ENCODE data around the gene EMC6.
A peak's percentile ranks its signal among the peaks of the same experiment; 100 is the strongest.

EMC6 gene

GRCh38 chr17:3660311-3660891 lies 8.2 kb upstream of the EMC6 start:
- DNase-seq (ENCODE audit: low read depth), result peak; percentile 62
- no peak for TF ChIP-seq CTCF (IDR thresholded peaks at IDR 0.05; ENCODE audit: control insufficient read depth, extremely low read depth, insufficient read depth)

GRCh38 chr17:3663102-3664011 lies 5.3 kb upstream of the EMC6 start:
- H3K4me3 ChIP-seq (ENCODE audit: low read depth, low read length), result no peak overlapping the region
- DNase-seq (ENCODE audit: low read depth), result no peak
- TF ChIP-seq CTCF (IDR thresholded peaks at IDR 0.05; ENCODE audit: control insufficient read depth, extremely low read depth, insufficient read depth), result no peak

More at GRCh38 chr17:3660311-3660891, 8.2 kb upstream of the EMC6 start:
- H3K4me3 ChIP-seq (ENCODE audit: low read depth, low read length), result no peak overlapping the region

GRCh38 chr17:3665834-3666233 lies 2.8 kb upstream of the EMC6 start:
- TF ChIP-seq CTCF (IDR thresholded peaks at IDR 0.05; ENCODE audit: control insufficient read depth, extremely low read depth, insufficient read depth), result no peak
- DNase-seq (ENCODE audit: low read depth), result no peak
- H3K4me3 ChIP-seq (ENCODE audit: low read depth, low read length), result peak overlapping the region; percentile 30

DNA sequence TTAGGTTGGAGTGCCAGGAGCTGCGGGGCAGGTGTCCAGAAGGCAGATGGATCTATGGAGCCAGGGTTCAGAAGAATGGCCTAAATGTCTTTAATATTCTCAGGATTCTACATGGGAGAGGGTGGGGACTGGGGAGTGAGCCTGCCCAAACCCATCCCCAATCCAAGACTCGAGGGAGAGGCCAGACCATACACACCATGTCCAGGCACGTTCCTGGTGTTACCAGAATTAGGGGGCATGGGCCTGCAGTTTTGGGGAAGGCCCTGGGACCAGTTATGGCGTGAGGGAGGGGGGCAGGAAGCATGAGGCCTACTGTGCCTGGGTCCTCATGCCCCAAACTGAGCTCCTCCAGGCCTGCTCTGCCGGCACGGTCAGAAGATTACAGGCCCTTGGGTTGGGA lies 2.1 kb upstream of the EMC6 start:
- TF ChIP-seq CTCF (IDR thresholded peaks at IDR 0.05; ENCODE audit: control insufficient read depth, extremely low read depth, insufficient read depth), result no peak
- DNase-seq (ENCODE audit: low read depth), result no peak
- peak overlapping the region; percentile 95 for H3K4me3 ChIP-seq (ENCODE audit: low read depth, low read length)

- DNase-seq (ENCODE audit: low read depth), result peak; percentile 65
- H3K4me3 ChIP-seq (ENCODE audit: low read depth, low read length), result peak overlapping the region; percentile 95
- TF ChIP-seq CTCF (IDR thresholded peaks at IDR 0.05; ENCODE audit: control insufficient read depth, extremely low read depth, insufficient read depth), result no peak
These were observed 990 bp upstream of the EMC6 start for GRCh38 chr17:3667366-3668278.

DNA sequence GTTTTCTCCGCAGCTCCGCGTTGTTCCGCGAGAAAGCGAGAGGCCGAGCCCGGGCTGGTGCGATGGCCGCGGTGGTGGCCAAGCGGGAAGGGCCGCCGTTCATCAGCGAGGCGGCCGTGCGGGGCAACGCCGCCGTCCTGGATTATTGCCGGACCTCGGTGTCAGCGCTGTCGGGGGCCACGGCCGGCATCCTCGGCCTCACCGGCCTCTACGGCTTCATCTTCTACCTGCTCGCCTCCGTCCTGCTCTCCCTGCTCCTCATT lies 404 bp downstream of the EMC6 start:
- peak overlapping the region; percentile 95 for H3K4me3 ChIP-seq (ENCODE audit: low read depth, low read length)
- no peak for TF ChIP-seq CTCF (IDR thresholded peaks at IDR 0.05; ENCODE audit: control insufficient read depth, extremely low read depth, insufficient read depth)
- no peak for DNase-seq (ENCODE audit: low read depth)
